K562 (cell line): ENCODE results near the gene TAS1R3. TPM values are rescaled to one million over a fixed set of nuclear protein-coding genes. Genes with fewer than 3 reads are reported as not detected.

Experiments used
- HNRNPL ChIP-seq: fragments of 200-400 bp; formaldehyde crosslinking; IDR thresholded peaks from 2 replicates; pipeline ENCODE4 v1.6.1; 2017; ENCODE audit warnings: low read depth, mild to moderate bottlenecking, low read length
- ILF3 ChIP-seq: fragments of 450-650 bp; IDR thresholded peaks from 2 replicates; pipeline ENCODE4 v1.6.1; 2018; ENCODE audit warnings: antibody characterized with exemption, mild to moderate bottlenecking, moderate library complexity, borderline replicate concordance
- JUN ChIP-seq, 2 experiments: sonication (generic) in 1 of 2; formaldehyde crosslinking in 1 of 2; IDR thresholded peaks; 2 replicates each; pipeline versions ENCODE4 v1.6.1 to v1.8.0; 2012 to 2022; ENCODE audit warnings: borderline replicate concordance in 2 of 2, mild to moderate bottlenecking in 2 of 2, improper control_type of control experiment in 1 of 2, low read depth in 1 of 2, low read length in 1 of 2, missing genetic modification reagents in 1 of 2
- PRDM10 ChIP-seq: fragments of 450-650 bp; IDR thresholded peaks from 2 replicates; pipeline ENCODE4 v1.6.1; 2018; ENCODE audit not compliant: partially characterized antibody
- PREB ChIP-seq: sonication (generic); formaldehyde crosslinking; IDR thresholded peaks from 2 replicates; pipeline ENCODE4 v1.8.1; 2023; ENCODE audit warnings: mild to moderate bottlenecking, missing genetic modification reagents
- REST ChIP-seq, 2 experiments: fragments of 450-650 bp; formaldehyde crosslinking in 1 of 2; IDR thresholded peaks; 2 replicates each; pipeline versions ENCODE4 v1.4.0 to v1.6.1; 2014 to 2020; ENCODE audit warnings: mild to moderate bottlenecking in 2 of 2, borderline replicate concordance in 1 of 2, low read depth in 1 of 2
- STAG1 ChIP-seq: sonication (generic); formaldehyde crosslinking; IDR thresholded peaks from 2 replicates; pipeline ENCODE4 v1.5.0; 2020; ENCODE audit warnings: missing genetic modification reagents, borderline replicate concordance
- TAF1 ChIP-seq: IDR thresholded peaks from 2 replicates; pipeline ENCODE4 v1.6.1; 2011; ENCODE audit warnings: mild to moderate bottlenecking, low read length, moderate library complexity; ENCODE audit not compliant: insufficient read depth, control insufficient read depth, severe bottlenecking; ENCODE audit errors: extremely low read depth
- ZNF212 ChIP-seq: fragments of 450-650 bp; formaldehyde crosslinking; IDR thresholded peaks from 2 replicates; pipeline ENCODE4 v1.4.0; 2020; ENCODE audit warnings: mild to moderate bottlenecking
- ZNF699 ChIP-seq: fragments of 250-450 bp; sonication (Bioruptor Pico); IDR thresholded peaks from 2 replicates; pipeline ENCODE4 v1.8.0; 2021; ENCODE audit warnings: mild to moderate bottlenecking, moderate library complexity; ENCODE audit not compliant: insufficient replicate concordance
- polyA plus RNA-seq, 8 experiments: library from polyadenylated mRNA; depleted of rRNA in 4 of 8; stranded (reverse) in 5 of 8; unstranded in 3 of 8; fragments of >200 nt; fragmentation: Nextera tagmentation in 2 of 8; fragmentation: Illumina TruSeq in 1 of 8; extraction: Ambion mirVana in 2 of 8; extraction: Trizol in 1 of 8; gene quantifications; 2 replicates each; pipeline versions ENCODE4 v1.2.1 to v1.2.3, GENCODE V29; 2011 to 2014; ENCODE audit warnings: inconsistent platforms in 1 of 8, missing spikeins in 1 of 8
- total RNA-seq, 7 experiments: library from RNA; depleted of rRNA in 6 of 7; stranded (reverse); fragments of >200 nt in 6 of 7; fragmentation: Illumina TruSeq in 2 of 7; extraction: Trizol in 2 of 7; gene quantifications; 2 replicates each; pipeline versions ENCODE4 v1.2.1 to v1.2.3, GENCODE V29; 2011 to 2021; ENCODE audit warnings: low replicate concordance in 1 of 7

The TAS1R3 gene
- total and polyA plus RNA-seq, 9 of the 15 experiments (the other 6 are each of a cell fraction or from before 2014, with no cell fraction given): 0.07 to 0.13 TPM; not detected in 7

- TF ChIP-seq REST (IDR thresholded peaks at IDR 0.05; ENCODE audit: borderline replicate concordance): peak; percentile 76
- no peak for TF ChIP-seq REST (CRISPR knock-in tag; IDR thresholded peaks at IDR 0.05; ENCODE audit: low read depth)
- no peak for TF ChIP-seq ZNF699 (CRISPR knock-in tag)
- 0 out of 2 replicates have a peak, but pooled peaks have one; percentile 35 for TF ChIP-seq PREB (CRISPR knock-in tag)
- TF ChIP-seq ZNF212 (CRISPR knock-in tag): no peak
- TF ChIP-seq ILF3: no peak
- no peak for TF ChIP-seq HNRNPL
- TF ChIP-seq STAG1 (CRISPR knock-in tag): peak; percentile 92
- no peak for TF ChIP-seq JUN (IDR thresholded peaks at IDR 0.05; ENCODE audit: borderline replicate concordance, low read depth, low read length)
- TF ChIP-seq JUN (CRISPR knock-in tag; IDR thresholded peaks at IDR 0.05; ENCODE audit: borderline replicate concordance): no peak
- TF ChIP-seq PRDM10: peak; percentile 95
- TF ChIP-seq TAF1: no peak
Measured at GRCh38 chr1:1291548-1292441, 39.3 kb upstream of the TAS1R3 start (continued).
